ENCODE results near the gene SYTL4. TPM values are rescaled to one million over a fixed set of nuclear protein-coding genes. Genes with fewer than 3 reads are reported as not detected.

SYTL4 gene
- total RNA-seq, 1 experiment from 2014 or later: 0.13 TPM

GRCh38 chrX:100748108-100748507 is 16.2 kb upstream of the SYTL4 start:
- H2BK120ac ChIP-seq (ENCODE audit: low read depth, low read length, poor library complexity, severe bottlenecking): no peak overlapping the region
- H4K8ac ChIP-seq (replicated peaks; ENCODE audit: insufficient read length, low read depth, low read length): no peak overlapping the region
- no peak overlapping the region for H3K14ac ChIP-seq (ENCODE audit: insufficient read depth, low read length)
- H3K56ac ChIP-seq (ENCODE audit: insufficient read length, low read depth, low read length): no peak overlapping the region
- Mint-ChIP-seq H3K36me3 (ENCODE audit: insufficient read depth in 1 of 3, low read depth in 3 of 3) (peaks cover 0 to 1% (median 0%) of the 10 kb centered on the region in 3 experiments; a peak in 3 of 7 replicates), H3K27me3 (ENCODE audit: low read depth) (peaks cover 8% of the 10 kb centered on the region), H3K9me3 (peaks cover 44 to 65% of the 10 kb centered on the region in 2 experiments), H3K4me3 (no peak overlapping the region), H3K27ac (no peak overlapping the region), H3K4me1 (peaks cover 3% of the 10 kb centered on the region in 2 experiments; a peak in 2 of 4 replicates)
- H4K91ac ChIP-seq (ENCODE audit: insufficient read length, low read depth, low read length): no peak overlapping the region
- no peaks in the 10 kb centered on the region for H4K20me1 ChIP-seq (ENCODE audit: control insufficient read depth, insufficient read depth, insufficient read length)
- no peaks in the 10 kb centered on the region for H3K27me3 ChIP-seq (ENCODE audit: insufficient read depth, low read length)
- DNase-seq: no peak
- H3K23me2 ChIP-seq (ENCODE audit: insufficient read length, low read depth, low read length, poor library complexity, severe bottlenecking): no peaks in the 10 kb centered on the region
- peaks cover 9% of the 10 kb centered on the region for H3K9me3 ChIP-seq (ENCODE audit: control insufficient read depth, low read depth, low read length)
- H3K27ac ChIP-seq (ENCODE audit: insufficient read length, low read depth, low read length): no peak overlapping the region
- H3K9ac ChIP-seq (ENCODE audit: extremely low read depth, insufficient read length, low read length): no peak overlapping the region
- H3K4ac ChIP-seq (ENCODE audit: low read depth, low read length): no peak overlapping the region
- no peak overlapping the region for H2BK15ac ChIP-seq (ENCODE audit: low read depth, low read length)
- no peak overlapping the region for H3K4me2 ChIP-seq (ENCODE audit: insufficient read depth, insufficient read length, low read length)
- no peak overlapping the region for H2AK5ac ChIP-seq (ENCODE audit: insufficient read length, low read length)
- no peaks in the 10 kb centered on the region for H3K79me1 ChIP-seq (ENCODE audit: insufficient read depth, low read depth, low read length, poor library complexity, severe bottlenecking)
- H3K18ac ChIP-seq (ENCODE audit: insufficient read length, low read depth, low read length): no peak overlapping the region
- TF ChIP-seq CTCF (conservative IDR thresholded peaks at IDR 0.05): no peak
- no peak overlapping the region for H3T11ph ChIP-seq (ENCODE audit: low read length)
- no peak overlapping the region for H2BK5ac ChIP-seq (ENCODE audit: insufficient read length, low read length)
- H3K79me2 ChIP-seq (ENCODE audit: insufficient read depth, low read length): no peaks in the 10 kb centered on the region
- no peak overlapping the region for H2AFZ ChIP-seq (ENCODE audit: low read length)
- no peak overlapping the region for H3K23ac ChIP-seq (ENCODE audit: insufficient read length, low read depth, low read length)
- H4K5ac ChIP-seq (ENCODE audit: insufficient read length, low read depth, low read length): no peak overlapping the region
- H2BK20ac ChIP-seq (ENCODE audit: low read depth, low read length, poor library complexity, severe bottlenecking): no peak overlapping the region
- WGBS (ENCODE audit: extremely low coverage, insufficient read length, low lambda C conversion rate): no CpG with 5 or more reads among the region's 2 CpGs
- no peaks in the 10 kb centered on the region for H3K4me1 ChIP-seq (ENCODE audit: insufficient read depth, low read length)
- H2BK12ac ChIP-seq (ENCODE audit: insufficient read length, low read depth, low read length): no peak overlapping the region

All from H9 (cell line).